NCI-H1930 (cell line): ENCODE measurements around the gene TMOD4.

ENCODE experiments used
- DNase-seq, 2 experiments: peaks; one replicate each; lab custom pipeline; 2025; lab: John Stamatoyannopoulos, UW

TMOD4 gene

DNA sequence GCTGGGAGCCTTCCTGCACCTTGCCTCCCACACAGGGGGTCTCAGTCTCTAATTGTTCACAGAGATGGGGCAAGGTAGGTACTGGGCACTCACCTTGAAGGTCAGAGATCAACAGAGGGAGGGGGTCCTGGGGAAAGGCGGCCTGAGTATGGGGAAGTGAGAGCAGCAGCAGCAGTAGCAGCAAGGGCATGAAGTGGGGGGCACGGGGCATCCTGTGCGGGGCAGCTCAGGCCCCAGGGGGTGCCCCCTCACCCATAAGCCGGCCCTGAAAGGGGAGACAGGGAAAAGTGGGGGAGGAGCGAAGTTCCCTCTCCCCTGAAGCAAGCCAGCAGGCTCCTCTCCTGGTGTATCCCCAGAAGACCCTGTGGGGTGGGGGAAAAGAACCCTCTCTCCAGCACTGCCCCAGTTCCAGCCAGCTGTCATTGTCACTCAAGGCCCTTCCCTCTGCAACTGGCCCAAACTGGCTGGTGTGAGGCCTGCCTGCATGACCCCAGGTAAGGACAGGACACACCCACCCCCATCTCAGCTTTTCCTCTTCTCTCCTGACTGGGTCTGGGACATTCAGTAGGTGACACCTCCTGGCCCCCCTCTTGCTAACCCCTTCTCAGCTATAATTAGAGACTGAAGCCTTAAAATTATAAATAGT is 33.2 kb downstream of the TMOD4 start:
- DNase-seq = no peak

GRCh38 chr1:151137789-151138188 is 38.0 kb downstream of the TMOD4 start:
- DNase-seq = no peak

DNA sequence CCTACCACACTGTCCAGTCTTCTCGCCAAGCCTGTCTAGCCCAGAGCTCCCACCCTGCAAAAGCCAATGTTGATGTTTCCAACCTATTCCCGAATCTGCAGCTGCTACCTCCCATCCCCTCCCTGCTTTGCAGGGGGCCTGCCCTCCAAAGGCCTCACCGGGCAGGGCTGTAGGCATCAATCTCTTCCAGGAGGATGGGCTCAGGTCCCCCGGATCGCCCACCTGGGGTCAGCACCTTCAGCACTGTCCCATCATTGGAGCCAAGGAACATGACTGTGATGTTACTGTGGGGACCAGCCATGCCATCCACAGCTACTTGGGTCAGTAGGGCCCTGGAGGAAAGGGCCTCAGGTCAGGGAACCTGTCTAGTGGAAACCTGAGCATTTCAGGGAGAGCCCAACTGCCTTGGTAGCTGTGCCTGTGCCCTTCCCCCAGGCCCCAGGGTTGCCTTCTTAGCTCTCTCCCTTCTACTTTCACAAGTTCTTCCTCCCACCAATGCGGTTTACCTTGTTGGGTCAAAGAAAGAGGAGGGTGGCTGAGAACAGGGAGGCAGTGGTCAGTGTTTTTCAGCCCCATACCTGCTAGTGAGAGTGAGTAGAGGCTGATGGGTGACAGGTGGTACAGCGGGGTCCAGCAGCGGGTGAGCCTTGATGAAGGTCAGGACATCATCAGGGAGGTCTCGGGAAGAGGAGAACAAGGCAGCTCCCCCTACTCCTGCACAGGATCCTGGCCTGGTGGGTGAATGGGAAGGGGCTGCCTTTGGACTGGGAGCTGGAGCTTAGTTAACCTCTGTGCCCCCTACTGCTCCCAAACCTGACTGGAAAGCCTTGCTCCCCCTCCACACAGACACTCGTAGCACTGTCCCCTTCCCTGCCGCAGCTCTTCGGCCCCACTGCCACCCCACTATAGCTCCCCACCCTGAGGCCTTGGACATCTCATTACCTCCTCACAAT is 40.1 kb downstream of the TMOD4 start:
- no peak for DNase-seq

- no peak for DNase-seq
Observed at GRCh38 chr1:151134991-151135390, 40.8 kb downstream of the TMOD4 start.

- DNase-seq = no peak
Observed at GRCh38 chr1:151134396-151134795, 41.4 kb downstream of the TMOD4 start.

DNA sequence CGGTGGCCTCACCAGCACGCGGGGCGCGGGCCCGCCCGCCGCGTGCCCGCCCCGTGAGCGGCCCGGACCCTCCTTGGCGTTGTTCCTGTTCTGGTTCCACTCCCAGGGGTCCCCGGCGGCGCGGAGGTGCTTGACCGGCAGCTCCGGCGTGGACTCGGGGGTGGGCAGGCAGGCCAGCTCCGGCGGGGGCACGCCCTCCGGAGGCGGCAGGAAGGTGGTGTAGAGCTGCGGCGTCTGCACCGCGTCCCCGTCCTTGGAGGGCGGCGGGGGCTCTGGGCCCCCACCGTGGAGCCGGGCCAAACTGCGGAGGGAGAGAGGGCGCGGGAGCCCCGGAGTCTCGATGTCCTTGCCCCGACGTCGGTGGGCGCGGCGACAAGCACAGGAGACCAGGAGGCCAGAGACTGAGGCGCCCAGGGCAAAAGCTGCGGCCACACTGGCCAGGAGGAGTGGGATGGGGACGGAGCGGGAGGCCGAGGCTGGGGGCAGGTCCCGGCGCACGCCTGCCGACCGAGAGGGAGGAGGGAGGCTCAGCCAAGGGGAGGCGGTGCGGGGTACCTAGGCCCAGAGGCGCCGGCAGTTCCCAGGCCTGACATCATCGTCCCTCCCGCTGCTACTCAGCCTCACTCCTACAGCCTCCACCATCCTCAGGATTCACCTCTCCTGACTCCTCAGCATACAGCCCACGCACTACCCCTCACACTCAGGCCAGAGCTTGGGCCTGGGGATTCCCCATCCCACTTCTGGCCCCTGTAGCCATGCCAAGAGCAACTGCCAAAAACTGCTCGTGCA is 42.6 kb downstream of the TMOD4 start:
- DNase-seq = no peak

DNA sequence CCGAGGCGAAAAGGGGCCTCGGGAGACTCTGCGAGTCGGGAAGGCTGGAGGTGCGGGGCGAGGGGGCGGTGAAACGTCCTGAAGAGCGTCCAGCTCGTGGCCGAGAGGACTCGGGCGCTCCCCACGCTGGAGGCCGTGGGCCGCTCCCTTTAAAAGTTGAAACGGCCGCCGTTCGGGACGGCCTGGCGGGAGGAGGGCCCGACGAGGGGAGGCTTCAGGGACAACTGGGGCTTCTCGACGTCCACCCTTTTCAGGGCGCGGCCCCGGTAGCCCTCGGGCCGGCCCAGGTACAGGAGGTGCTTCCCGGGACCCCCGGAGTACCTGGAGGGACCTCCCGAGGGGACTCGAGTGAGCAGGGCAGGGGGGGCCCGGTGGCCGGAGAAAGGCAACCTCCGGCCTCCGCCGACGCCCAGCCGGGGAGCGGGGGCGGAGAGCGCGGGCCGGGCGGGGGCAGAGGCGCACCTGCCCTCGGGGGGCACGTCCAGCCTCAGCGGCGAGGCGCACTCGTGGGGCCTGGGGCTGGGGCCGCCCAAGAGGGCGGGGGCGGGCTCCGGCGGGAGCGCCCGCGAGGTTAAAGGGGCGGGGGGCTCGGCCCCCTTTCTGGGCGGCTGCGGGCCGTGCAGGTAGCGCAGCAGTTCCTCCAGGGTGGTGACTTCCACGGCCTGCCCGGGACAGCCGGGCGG is 43.3 kb downstream of the TMOD4 start:
- DNase-seq = no peak

DNA sequence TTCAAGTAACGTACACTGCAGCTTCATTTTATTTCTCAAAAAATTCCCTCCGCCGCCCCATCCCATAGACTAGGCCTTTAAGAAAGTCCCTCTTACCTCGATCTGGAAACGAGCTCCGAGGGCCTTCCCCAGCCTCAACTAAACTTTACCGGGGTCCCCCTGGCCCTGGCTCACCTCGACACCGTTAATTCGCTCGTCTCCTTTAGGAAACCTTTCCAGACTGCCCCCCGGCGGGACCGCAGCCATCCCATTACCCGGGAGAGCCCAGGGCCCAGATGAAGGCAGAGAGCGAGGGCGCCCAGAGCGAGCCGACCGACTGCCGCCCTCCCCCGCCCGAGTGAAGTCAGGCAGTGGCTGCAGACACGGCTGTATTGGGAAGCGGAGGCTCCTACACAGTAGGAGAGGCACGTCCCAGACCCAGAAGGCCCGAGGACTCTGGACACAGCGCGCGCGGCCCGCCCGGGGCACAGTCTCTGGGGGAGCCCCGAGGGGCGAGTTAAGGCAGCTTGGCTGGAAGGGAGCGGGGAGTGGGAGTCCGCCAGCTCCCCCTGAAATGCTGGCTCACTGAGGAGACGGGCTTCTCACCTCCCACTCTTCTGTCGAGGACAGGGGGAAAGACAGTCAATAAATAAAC is 44.0 kb downstream of the TMOD4 start:
- no peak for DNase-seq

GRCh38 chr1:151130987-151131586 is 44.7 kb downstream of the TMOD4 start:
- DNase-seq = peak; percentile 87 to 88

- DNase-seq = no peak
Observed at GRCh38 chr1:151128800-151129199, 47.0 kb downstream of the TMOD4 start.

GRCh38 chr1:151124763-151125403 is 50.9 kb downstream of the TMOD4 start:
- DNase-seq = no peak
